Measurements from ENCODE around the gene IGFBP7.

IGFBP7 gene

GRCh38 chr4:57080781-57081650 is 29.2 kb downstream of the IGFBP7 start:
- peak overlapping the region; percentile 95 for H3K27ac ChIP-seq
- CTCF ChIA-PET = interaction anchor here (0.6 to 0.7 kb wide), 3 partner anchors 9 to 614 kb away, joined by 3 to 4 read pairs (median 3); no protein-coding TSS in a partner anchor
- TF ChIP-seq CTCF (conservative IDR thresholded peaks at IDR 0.05; ENCODE audit: low read depth) = no peak
- POLR2A ChIA-PET (ENCODE audit: low non-redundant PET) = interaction anchor here (0.7 kb wide), 1 partner anchor 18 kb away, joined by 3 read pairs; no protein-coding TSS in a partner anchor
- DNase-seq (ENCODE audit: low spot score) = peak; percentile 93

- POLR2A ChIA-PET (ENCODE audit: low non-redundant PET) = no interaction called here
- TF ChIP-seq CTCF (conservative IDR thresholded peaks at IDR 0.05; ENCODE audit: low read depth) = no peak
- DNase-seq (ENCODE audit: low spot score) = peak; percentile 74
- peak overlapping the region; percentile 90 for H3K27ac ChIP-seq
- CTCF ChIA-PET = no interaction called here
Measured at GRCh38 chr4:57078685-57079521, 31.3 kb downstream of the IGFBP7 start.

GRCh38 chr4:57077550-57078343 is 32.4 kb downstream of the IGFBP7 start:
- CTCF ChIA-PET = interaction anchor here (0.6 kb wide), 1 partner anchor 155 kb away, joined by 3 read pairs; no protein-coding TSS in a partner anchor
- DNase-seq (ENCODE audit: low spot score) = peak; percentile 86
- no peak for TF ChIP-seq CTCF (conservative IDR thresholded peaks at IDR 0.05; ENCODE audit: low read depth)
- POLR2A ChIA-PET (ENCODE audit: low non-redundant PET) = interaction anchor here (0.8 kb wide), 1 partner anchor 24 kb away, joined by 3 read pairs; no protein-coding TSS in a partner anchor
- peak overlapping the region; percentile 77 for H3K27ac ChIP-seq

- DNase-seq (ENCODE audit: low spot score) = no peak
- H3K27ac ChIP-seq = peak overlapping the region; percentile 16; the same call in 1 of the 2 replicates
- CTCF ChIA-PET = no interaction called here
- no peak for TF ChIP-seq CTCF (conservative IDR thresholded peaks at IDR 0.05; ENCODE audit: low read depth)
- POLR2A ChIA-PET (ENCODE audit: low non-redundant PET) = no interaction called here
Measured at GRCh38 chr4:57076646-57077045, 33.5 kb downstream of the IGFBP7 start.

GRCh38 chr4:57075367-57075766 is 34.8 kb downstream of the IGFBP7 start:
- no peak overlapping the region for H3K27ac ChIP-seq
- no peak for DNase-seq (ENCODE audit: low spot score)
- no peak for TF ChIP-seq CTCF (conservative IDR thresholded peaks at IDR 0.05; ENCODE audit: low read depth)
- ChIA-PET CTCF (no interaction called here), POLR2A (ENCODE audit: low non-redundant PET) (no interaction called here)

GRCh38 chr4:57074744-57075143 is 35.4 kb downstream of the IGFBP7 start:
- TF ChIP-seq CTCF (conservative IDR thresholded peaks at IDR 0.05; ENCODE audit: low read depth) = no peak
- ChIA-PET POLR2A (ENCODE audit: low non-redundant PET) (no interaction called here), CTCF (no interaction called here)
- H3K27ac ChIP-seq = no peak overlapping the region
- DNase-seq (ENCODE audit: low spot score) = peak; percentile 68
